ENCODE results near the gene SCNM1.
A peak's percentile ranks its signal among the peaks of the same experiment; 100 is the strongest.

SCNM1 gene

GRCh38 chr1:151189637-151190445 lies 23.9 kb downstream of the SCNM1 start, which contains the start of gene VPS72:
TSS of gene VPS72 (minus strand) at chr1:151190197. CDS start at chr1:151190121, 76 bp downstream.
- H3K4me3 ChIP-seq (ENCODE audit: control insufficient read depth, low read depth, low read length) = peak within 1 kb of the TSS; percentile 79
- no peak for TF ChIP-seq CTCF (conservative IDR thresholded peaks at IDR 0.05; ENCODE audit: control insufficient read depth, insufficient read depth, low read depth, low read length)
- peak; percentile 87 for DNase-seq (ENCODE audit: low read depth)

- no peak overlapping the region for H3K4me3 ChIP-seq (ENCODE audit: control insufficient read depth, low read depth, low read length)
- DNase-seq (ENCODE audit: low read depth) = no peak
- TF ChIP-seq CTCF (conservative IDR thresholded peaks at IDR 0.05; ENCODE audit: control insufficient read depth, insufficient read depth, low read depth, low read length) = no peak
Measured at GRCh38 chr1:151192047-151192446, 26.1 kb downstream of the SCNM1 start.

- no peak for TF ChIP-seq CTCF (conservative IDR thresholded peaks at IDR 0.05; ENCODE audit: control insufficient read depth, insufficient read depth, low read depth, low read length)
- no peak for DNase-seq (ENCODE audit: low read depth)
- no peak overlapping the region for H3K4me3 ChIP-seq (ENCODE audit: control insufficient read depth, low read depth, low read length)
Measured at GRCh38 chr1:151193304-151193703, 27.4 kb downstream of the SCNM1 start.

- no peak for TF ChIP-seq CTCF (conservative IDR thresholded peaks at IDR 0.05; ENCODE audit: control insufficient read depth, insufficient read depth, low read depth, low read length)
- no peak for DNase-seq (ENCODE audit: low read depth)
- H3K4me3 ChIP-seq (ENCODE audit: control insufficient read depth, low read depth, low read length) = no peak overlapping the region
Measured at GRCh38 chr1:151193856-151194255, 27.9 kb downstream of the SCNM1 start.

- peak; percentile 95 for DNase-seq (ENCODE audit: low read depth)
Measured at GRCh38 chr1:151194894-151195594, 29.1 kb downstream of the SCNM1 start.

GRCh38 chr1:151196292-151196800 lies 30.4 kb downstream of the SCNM1 start:
- DNase-seq (ENCODE audit: low read depth) = peak; percentile 91
- H3K4me3 ChIP-seq (ENCODE audit: control insufficient read depth, low read depth, low read length) = peak overlapping the region; percentile 29
- TF ChIP-seq CTCF (conservative IDR thresholded peaks at IDR 0.05; ENCODE audit: control insufficient read depth, insufficient read depth, low read depth, low read length) = peak; percentile 69

More at GRCh38 chr1:151194894-151195594, 29.1 kb downstream of the SCNM1 start:
- H3K4me3 ChIP-seq (ENCODE audit: control insufficient read depth, low read depth, low read length) = peak overlapping the region; percentile 29

GRCh38 chr1:151197863-151198253 lies 31.9 kb downstream of the SCNM1 start:
- no peak for DNase-seq (ENCODE audit: low read depth)
- no peak for TF ChIP-seq CTCF (conservative IDR thresholded peaks at IDR 0.05; ENCODE audit: control insufficient read depth, insufficient read depth, low read depth, low read length)

More at GRCh38 chr1:151197863-151198253, 31.9 kb downstream of the SCNM1 start:
- H3K4me3 ChIP-seq (ENCODE audit: control insufficient read depth, low read depth, low read length) = peak overlapping the region; percentile 100
